Measurements from ENCODE around the gene ANKS1A. TPM values are rescaled to one million over a fixed set of nuclear protein-coding genes. Genes with fewer than 3 reads are reported as not detected.
A peak's percentile ranks its signal among the peaks of the same experiment; 100 is the strongest.

ANKS1A gene
- polyA plus RNA-seq, 1 of the 3 experiments (the other 2 are of a cell fraction) = 7.6 TPM

- TF ChIP-seq USF2 (IDR thresholded peaks at IDR 0.05; ENCODE audit: borderline replicate concordance, low read depth, low read length) = no peak
- TF ChIP-seq NRF1 (IDR thresholded peaks at IDR 0.05; ENCODE audit: low read depth, low read length) = no peak
- TF ChIP-seq, protein P1, sequence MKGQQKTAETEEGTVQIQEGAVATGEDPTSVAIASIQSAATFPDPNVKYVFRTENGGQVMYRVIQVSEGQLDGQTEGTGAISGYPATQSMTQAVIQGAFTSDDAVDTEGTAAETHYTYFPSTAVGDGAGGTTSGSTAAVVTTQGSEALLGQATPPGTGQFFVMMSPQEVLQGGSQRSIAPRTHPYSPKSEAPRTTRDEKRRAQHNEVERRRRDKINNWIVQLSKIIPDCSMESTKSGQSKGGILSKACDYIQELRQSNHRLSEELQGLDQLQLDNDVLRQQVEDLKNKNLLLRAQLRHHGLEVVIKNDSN (IDR thresholded peaks at IDR 0.05; ENCODE audit: borderline replicate concordance, low read depth) = no peak
Observed at GRCh38 chr6:35049156-35049735, 160.2 kb downstream of the ANKS1A start (continued).

- Histone ChIP-seq H2AFZ (ENCODE audit: low read depth) (no peak overlapping the region), H3K4me3 (ENCODE audit: low read depth in 2 of 2, low read length in 1 of 2) (no peak overlapping the region), H3K27me3 (ENCODE audit: insufficient read depth) (no peaks in the 10 kb centered on the region), H3K36me3 (replicated peaks in 1 of 2; ENCODE audit: control insufficient read depth in 1 of 2, insufficient read depth in 2 of 2, low read length in 1 of 2) (peaks cover 0 to 1% of the 10 kb centered on the region in 2 experiments), H3K9ac (no peak overlapping the region), H3K27ac (ENCODE audit: low read depth in 2 of 2, low read length in 1 of 2) (peak overlapping the region in 1 of 2 experiments; percentile 44; a peak in 2 of 4 replicates), H4K20me1 (ENCODE audit: insufficient read depth) (no peaks in the 10 kb centered on the region), H3K4me2 (no peak overlapping the region), H3K4me1 (ENCODE audit: control insufficient read depth in 1 of 2, insufficient read depth in 2 of 2, low read depth in 1 of 2, low read length in 1 of 2) (peaks cover 28 to 42% of the 10 kb centered on the region in 2 experiments; a peak in 3 of 4 replicates), H3K79me2 (ENCODE audit: insufficient read depth) (no peaks in the 10 kb centered on the region), H3F3A (replicated peaks; ENCODE audit: insufficient read depth) (no peaks in the 10 kb centered on the region), H3K9me3 (no peaks in the 10 kb centered on the region), H3K9me2 (no peaks in the 10 kb centered on the region)
- ChIA-PET CTCF (interaction anchor here (1.6 to 2.3 kb wide), 3 partner anchors 63 to 191 kb away, joined by 5 to 6 read pairs (median 5); no protein-coding TSS in a partner anchor), POLR2A (no interaction called here)
- TF ChIP-seq CHD2 (IDR thresholded peaks at IDR 0.05; ENCODE audit: low read length, partially characterized antibody) (no peak), FOXM1 (IDR thresholded peaks at IDR 0.05; ENCODE audit: low read depth) (no peak), GABPA (IDR thresholded peaks at IDR 0.05; ENCODE audit: low read depth) (no peak), NRF1 (IDR thresholded peaks at IDR 0.05; ENCODE audit: low read depth, low read length) (no peak), TEAD4 (IDR thresholded peaks at IDR 0.05; ENCODE audit: borderline replicate concordance, insufficient read depth) (no peak), FOSL2 (IDR thresholded peaks at IDR 0.05; ENCODE audit: borderline replicate concordance, low read depth) (no peak), RAD21 (IDR thresholded peaks at IDR 0.05; ENCODE audit: low read length) (no peak), TAF1 (IDR thresholded peaks at IDR 0.05; ENCODE audit: borderline replicate concordance, low read depth, low read length) (no peak), POLR2AphosphoS5 (IDR thresholded peaks at IDR 0.05; ENCODE audit: low read depth, low read length) (no peak), PBX3 (IDR thresholded peaks at IDR 0.05) (no peak), RFX5 (IDR thresholded peaks at IDR 0.05; ENCODE audit: low read length) (no peak)
- TF ChIP-seq, protein P2, sequence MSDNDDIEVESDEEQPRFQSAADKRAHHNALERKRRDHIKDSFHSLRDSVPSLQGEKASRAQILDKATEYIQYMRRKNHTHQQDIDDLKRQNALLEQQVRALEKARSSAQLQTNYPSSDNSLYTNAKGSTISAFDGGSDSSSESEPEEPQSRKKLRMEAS (IDR thresholded peaks at IDR 0.05; ENCODE audit: low read depth) = no peak
- WGBS (ENCODE audit: low lambda C conversion rate) = 72% methylated on average over 9 of the region's 10 CpGs
- peak; percentile 66 for DNase-seq
Observed at GRCh38 chr6:35049900-35050756, 161.1 kb downstream of the ANKS1A start.
